Fibroblast of villous mesenchyme (primary cell): ENCODE measurements around the gene USP11. TPM values are rescaled to one million over a fixed set of nuclear protein-coding genes. Genes with fewer than 3 reads are reported as not detected.

Experiments used
- DNase-seq: peaks from one replicate; pipeline ENCODE4 v3.0.0-alpha.2; 2010; ENCODE audit warnings: low read depth
- H3K4me3 ChIP-seq: 2 replicates; pipeline ENCODE4 v1.5.1; 2011; ENCODE audit warnings: low read depth, mild to moderate bottlenecking, low read length
- total RNA-seq: library from RNA; depleted of rRNA; stranded (reverse); fragments of >200 nt; gene quantifications from 2 replicates; pipeline ENCODE4 v1.2.3, GENCODE V29; 2012
- TF ChIP-seq, protein P1 (sequence below): IDR thresholded peaks from 2 replicates; pipeline ENCODE4 v1.5.1; 2012; ENCODE audit warnings: low read depth, mild to moderate bottlenecking, low read length; ENCODE audit not compliant: insufficient read depth

The USP11 gene
- total RNA-seq, 1 donor = 48.4 TPM

DNA sequence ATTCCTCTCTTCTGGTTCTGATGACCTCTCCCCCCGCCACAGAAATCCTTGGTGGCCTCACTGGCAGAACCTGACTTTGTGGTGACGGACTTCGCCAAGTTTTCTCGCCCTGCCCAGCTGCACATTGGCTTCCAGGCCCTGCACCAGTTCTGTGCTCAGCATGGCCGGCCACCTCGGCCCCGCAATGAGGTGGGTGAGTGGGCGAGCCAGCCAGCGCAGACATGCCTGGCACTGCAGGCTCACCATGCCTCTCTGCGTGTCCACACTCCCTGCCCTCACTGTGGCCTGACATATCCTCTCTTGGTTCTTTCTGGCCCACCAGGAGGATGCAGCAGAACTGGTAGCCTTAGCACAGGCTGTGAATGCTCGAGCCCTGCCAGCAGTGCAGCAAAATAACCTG lies 30.5 kb upstream of the USP11 start:
- no peak for DNase-seq
- TF ChIP-seq, protein P1, sequence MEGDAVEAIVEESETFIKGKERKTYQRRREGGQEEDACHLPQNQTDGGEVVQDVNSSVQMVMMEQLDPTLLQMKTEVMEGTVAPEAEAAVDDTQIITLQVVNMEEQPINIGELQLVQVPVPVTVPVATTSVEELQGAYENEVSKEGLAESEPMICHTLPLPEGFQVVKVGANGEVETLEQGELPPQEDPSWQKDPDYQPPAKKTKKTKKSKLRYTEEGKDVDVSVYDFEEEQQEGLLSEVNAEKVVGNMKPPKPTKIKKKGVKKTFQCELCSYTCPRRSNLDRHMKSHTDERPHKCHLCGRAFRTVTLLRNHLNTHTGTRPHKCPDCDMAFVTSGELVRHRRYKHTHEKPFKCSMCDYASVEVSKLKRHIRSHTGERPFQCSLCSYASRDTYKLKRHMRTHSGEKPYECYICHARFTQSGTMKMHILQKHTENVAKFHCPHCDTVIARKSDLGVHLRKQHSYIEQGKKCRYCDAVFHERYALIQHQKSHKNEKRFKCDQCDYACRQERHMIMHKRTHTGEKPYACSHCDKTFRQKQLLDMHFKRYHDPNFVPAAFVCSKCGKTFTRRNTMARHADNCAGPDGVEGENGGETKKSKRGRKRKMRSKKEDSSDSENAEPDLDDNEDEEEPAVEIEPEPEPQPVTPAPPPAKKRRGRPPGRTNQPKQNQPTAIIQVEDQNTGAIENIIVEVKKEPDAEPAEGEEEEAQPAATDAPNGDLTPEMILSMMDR = no peak
- H3K4me3 ChIP-seq = no peak overlapping the region

DNA sequence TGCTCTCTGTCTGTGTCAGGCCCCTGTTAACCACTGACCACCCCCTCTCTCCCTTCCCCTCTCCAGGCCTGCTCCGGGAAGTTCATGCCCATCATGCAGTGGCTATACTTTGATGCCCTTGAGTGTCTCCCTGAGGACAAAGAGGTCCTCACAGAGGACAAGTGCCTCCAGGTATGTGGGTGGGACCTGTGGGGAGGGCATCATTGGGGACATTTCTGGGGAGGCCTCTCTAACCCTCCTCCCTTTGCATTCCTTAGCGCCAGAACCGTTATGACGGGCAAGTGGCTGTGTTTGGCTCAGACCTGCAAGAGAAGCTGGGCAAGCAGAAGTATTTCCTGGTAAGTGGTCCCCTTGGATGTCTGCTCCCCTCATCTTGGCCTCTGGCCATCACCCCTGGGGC lies 29.9 kb upstream of the USP11 start:
- TF ChIP-seq, protein P1 = no peak
- no peak for DNase-seq
- no peak overlapping the region for H3K4me3 ChIP-seq

DNA sequence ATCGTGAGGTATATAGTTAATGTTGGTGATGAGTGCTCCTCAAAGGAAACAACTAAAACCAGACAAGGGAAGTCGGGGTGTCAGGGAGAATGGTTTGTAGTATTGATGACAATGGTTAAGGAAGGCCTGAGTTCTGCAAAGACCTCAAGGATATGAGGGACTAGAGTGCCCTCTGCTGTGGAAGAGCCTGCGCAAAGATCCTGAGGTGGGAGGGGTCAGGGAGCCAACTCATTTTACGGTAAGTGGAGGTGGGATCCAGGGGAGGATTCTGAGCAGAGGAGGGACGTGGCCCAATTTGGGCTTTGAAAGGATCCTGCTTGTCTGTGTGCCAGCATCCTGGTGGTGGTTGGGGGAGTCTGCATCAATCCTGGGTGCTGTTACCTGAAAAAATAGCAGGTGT lies 27.8 kb upstream of the USP11 start:
- TF ChIP-seq, protein P1 = no peak
- DNase-seq = no peak
- no peak overlapping the region for H3K4me3 ChIP-seq

DNA sequence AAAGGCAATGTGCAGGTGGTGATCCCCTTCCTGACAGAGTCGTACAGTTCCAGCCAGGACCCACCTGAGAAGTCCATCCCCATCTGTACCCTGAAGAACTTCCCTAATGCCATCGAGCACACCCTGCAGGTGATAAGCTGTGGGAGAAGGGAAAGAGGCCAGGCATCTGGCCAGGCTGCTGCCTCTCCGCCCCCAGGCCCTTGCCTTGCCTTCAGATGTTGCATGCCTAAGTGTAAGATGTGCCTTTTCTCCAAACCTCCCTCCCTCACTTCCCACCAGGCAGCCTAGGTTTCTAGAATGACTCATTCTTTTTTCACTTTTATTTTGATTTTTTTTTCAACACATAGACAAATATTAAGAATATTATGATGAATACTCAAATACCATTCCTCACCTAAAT lies 26.5 kb upstream of the USP11 start:
- H3K4me3 ChIP-seq = no peak overlapping the region
- DNase-seq = no peak
- TF ChIP-seq, protein P1 = no peak

DNA sequence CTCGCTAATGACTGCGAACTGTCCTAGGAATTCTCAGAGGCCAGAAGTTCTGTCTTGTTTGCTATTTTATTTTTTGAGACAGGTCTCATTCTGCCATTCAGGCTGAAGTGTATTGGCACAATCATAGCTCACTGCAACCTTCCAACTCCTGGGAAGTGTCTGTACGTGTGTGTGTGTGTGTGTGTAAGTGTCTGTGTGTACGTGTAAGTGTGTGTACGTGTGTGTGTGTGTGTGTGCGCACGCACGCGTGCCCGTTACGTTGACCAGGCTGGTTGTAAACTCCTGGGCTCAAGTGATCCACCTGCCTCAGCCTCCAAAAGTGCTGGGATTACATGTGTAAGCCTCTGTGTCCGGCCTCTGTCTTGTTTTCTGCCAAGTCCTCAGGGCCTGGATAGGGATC lies 24.7 kb upstream of the USP11 start:
- no peak overlapping the region for H3K4me3 ChIP-seq
- no peak for DNase-seq
- TF ChIP-seq, protein P1 = no peak

DNA sequence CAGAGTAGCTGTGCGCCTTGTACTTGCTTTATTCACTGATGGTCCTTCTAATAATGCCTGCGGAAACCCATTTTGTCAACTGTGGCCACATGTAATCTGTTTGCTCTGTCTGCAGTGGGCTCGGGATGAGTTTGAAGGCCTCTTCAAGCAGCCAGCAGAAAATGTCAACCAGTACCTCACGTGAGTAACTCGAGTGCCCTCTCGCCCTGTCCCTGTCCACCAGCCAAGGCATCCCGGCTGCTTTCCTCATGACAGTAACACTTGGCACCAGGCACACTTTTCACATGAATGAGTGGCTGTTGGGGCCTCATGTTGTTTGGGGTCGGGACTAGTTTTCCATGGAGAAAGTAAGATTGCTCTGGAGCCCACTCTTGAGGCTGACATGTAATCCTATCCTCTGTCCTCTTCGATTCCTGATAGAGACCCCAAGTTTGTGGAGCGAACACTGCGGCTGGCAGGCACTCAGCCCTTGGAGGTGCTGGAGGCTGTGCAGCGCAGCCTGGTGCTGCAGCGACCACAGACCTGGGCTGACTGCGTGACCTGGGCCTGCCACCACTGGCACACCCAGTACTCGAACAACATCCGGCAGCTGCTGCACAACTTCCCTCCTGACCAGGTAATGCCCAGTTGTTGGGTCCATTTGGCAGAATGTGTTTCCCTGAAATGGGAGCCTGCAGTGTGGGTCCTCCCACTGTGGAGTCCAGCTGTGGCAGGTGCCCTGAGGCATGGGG lies 23.1 kb upstream of the USP11 start:
- TF ChIP-seq, protein P1 = no peak
- H3K4me3 ChIP-seq = no peak overlapping the region
- DNase-seq = no peak
